Activated CD4-positive, CD25-positive, alpha-beta regulatory T cell treated with anti-CD3 and anti-CD28 coated beads, Interleukin-2, amount 50 U/mL, for 72 hours (primary cell): ENCODE measurements around the gene ATAD2B.
"Not testable (repeated sequence)": the region's sequence is repeated elsewhere in the genome, so short reads cannot be mapped to it uniquely, and the experiment has no call there.

Experiments used
- DNase-seq: peaks from one replicate; pipeline ENCODE4 v3.0.0; 2021

The ATAD2B gene

GRCh38 chr2:23723029-23723428, 203.9 kb downstream of the ATAD2B start:
- DNase-seq: not testable (repeated sequence)

DNA sequence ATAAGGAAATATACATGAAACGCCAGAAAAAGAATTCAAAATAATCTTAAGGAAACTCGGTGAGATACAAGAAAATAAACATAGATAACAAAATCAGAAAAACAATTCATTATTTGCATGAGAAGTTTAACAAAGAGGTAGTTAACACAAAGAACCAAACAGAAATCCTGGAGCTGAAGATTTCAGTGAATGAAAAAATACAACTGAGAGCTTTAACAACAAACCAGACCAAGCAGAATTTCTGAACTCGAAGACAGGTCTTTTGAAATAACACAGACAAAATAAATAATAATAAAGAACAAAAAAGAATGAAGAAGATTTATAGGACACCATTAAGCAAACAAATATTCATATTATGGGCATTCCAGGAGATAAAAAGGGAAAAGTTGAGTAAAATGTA, 204.7 kb downstream of the ATAD2B start:
- no peak for DNase-seq

DNA sequence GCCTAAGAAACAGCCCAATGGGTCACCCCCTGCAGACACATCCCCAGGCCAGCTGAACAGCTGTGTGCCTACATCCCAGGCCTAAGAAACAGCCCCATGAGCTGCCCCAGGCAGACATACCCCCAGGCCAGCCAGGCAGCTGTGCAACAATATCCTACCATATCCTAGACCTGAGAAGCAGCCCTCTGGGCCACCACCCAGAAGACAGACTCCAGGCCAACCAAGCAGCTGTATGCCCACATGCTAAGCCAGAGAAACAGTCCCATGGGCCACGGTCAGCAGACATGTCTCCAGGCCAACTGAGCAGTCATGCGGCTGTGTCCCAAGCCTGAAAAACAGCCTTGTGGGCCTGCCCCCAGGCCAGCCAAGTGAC, 205.5 kb downstream of the ATAD2B start:
- DNase-seq: no peak

DNA sequence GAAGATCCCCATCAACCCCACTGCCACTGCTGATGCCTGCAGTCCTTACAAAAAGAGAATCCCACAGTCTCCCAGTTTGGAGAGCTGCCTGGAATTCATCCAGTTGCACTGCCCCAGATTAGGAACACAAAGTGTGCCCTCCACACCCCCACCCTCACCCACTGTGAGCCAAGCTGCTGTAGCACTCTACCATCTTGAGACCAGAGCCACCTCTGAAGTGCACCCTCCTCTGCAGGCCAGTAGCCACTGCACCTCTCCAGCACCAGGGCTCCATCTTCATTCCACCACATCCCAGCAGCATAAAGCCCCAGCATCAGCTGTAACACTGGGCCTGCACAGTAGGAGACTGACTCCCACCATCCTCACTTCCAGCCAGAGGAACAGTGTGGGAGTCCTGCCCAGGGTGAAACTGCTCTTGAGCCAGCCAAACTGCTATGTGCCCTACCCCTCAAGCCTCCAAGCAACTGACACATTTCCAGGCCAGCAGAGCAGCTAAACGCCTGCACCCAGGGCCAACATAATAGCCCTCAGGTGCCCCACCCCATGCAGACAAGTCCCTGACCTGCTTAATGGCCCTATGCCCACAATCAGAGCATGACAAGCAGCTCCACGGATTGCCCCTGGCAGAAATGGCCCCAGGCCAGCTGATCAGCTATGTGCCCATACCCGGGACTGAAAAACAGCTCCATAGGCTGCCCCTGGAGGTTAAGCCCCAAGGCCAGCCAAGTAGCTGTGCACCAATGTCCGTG, 206.0 kb downstream of the ATAD2B start:
- no peak for DNase-seq

GRCh38 chr2:23719716-23720115, 207.2 kb downstream of the ATAD2B start:
- DNase-seq: no peak

GRCh38 chr2:23718931-23719700, 207.8 kb downstream of the ATAD2B start:
- no peak for DNase-seq

DNA sequence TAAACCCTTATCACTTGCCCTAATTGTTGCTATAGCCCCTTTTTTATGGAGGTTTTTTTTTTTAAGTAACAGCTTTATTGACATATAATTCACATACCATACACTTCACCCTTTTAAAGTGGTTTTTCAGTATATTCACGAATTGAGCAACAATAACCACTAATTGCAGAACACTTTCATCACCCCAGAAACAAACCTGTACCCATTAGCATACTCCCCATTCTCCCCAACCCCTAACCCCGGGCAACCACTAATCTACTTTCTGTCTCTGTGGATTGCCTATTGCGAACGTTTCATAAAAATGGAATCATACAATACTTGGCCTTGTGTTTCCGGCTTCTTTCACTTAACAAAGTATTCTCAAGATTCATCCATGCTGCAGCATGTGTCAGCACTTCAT, 213.6 kb downstream of the ATAD2B start:
- DNase-seq: no peak

GRCh38 chr2:23712756-23713151, 214.2 kb downstream of the ATAD2B start:
- no peak for DNase-seq

DNA sequence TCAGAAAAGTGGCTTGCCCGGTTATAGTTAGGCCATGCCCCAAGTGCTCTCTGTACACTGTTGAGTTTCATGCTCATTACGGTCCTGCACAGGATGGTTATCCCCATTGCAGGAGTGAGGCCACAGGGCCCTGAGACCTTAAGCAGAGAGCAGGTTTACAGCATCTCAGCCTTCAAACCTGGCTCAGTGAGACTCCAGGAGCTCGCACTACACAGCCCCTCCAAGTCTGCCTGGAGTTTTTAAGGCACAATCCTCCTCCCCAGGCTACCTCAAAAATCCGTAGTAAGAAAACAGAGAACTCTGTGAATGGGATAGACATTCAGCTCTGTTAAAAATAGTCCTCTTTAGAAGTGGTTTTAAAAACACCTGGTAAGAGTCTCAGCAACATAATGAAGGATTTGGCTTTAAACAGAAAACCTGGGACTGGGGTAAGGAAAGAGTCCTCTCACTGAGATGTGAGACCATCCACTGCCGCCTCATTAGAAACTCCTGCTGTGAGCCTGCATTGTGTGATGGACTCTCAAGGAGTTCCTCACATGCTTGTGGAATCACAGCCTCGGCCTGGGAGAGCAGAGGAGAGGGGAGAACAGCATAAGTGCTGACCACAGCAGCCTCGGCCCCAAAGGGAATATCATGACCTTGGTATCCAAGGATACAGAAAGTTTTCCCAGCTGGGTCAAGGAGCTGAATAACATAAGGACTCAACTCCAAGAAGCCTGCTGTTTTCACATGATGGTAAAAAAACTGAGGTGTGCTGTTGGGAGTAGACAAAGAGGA, 214.8 kb downstream of the ATAD2B start:
- no peak for DNase-seq

- DNase-seq: no peak
Measured at GRCh38 chr2:23709311-23709710, 217.6 kb downstream of the ATAD2B start.

GRCh38 chr2:23708771-23709170, 218.2 kb downstream of the ATAD2B start:
- DNase-seq: no peak

GRCh38 chr2:23707096-23707495, 219.8 kb downstream of the ATAD2B start:
- no peak for DNase-seq

- DNase-seq: no peak
Measured at GRCh38 chr2:23706613-23707078, 220.3 kb downstream of the ATAD2B start.

DNA sequence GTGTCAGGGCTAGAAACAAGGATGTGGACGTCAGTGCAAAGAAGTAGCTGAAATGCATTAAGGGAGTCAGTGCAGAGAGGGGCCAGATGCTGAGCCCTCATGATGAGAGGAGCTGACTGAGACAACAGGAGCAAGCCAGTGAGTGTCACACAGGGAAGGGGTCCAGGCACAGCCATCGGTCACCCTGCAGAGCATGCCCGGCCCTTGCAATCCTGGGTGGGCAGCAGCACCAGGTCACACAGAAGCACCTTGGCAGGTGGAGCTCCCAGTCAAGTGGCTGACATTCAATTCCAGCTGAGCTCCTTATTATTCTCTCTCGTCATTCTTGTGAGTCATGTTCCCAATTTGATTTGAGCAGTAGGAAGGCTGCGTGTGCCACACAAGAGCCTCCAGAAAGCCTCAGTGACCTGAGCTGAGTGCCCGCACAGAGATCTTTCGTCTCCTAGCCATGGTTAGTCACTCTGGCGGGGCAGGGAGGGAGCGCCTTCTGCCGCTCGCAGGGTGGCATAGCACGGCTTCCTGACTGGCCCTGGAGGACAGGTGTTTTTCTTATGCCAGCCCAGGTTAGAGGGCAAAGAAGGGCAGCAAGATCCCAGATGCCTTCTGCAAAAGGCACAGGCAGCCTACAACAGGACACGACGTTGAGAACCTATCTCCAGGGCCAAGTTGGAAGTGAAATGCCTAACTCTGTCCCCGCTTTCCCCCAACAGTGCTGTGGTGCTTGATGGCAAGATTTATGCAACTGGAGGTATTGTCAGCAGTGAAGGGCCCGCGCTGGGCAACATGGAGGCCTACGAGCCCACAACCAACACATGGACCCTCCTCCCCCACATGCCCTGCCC, 220.9 kb downstream of the ATAD2B start:
- DNase-seq: no peak

DNA sequence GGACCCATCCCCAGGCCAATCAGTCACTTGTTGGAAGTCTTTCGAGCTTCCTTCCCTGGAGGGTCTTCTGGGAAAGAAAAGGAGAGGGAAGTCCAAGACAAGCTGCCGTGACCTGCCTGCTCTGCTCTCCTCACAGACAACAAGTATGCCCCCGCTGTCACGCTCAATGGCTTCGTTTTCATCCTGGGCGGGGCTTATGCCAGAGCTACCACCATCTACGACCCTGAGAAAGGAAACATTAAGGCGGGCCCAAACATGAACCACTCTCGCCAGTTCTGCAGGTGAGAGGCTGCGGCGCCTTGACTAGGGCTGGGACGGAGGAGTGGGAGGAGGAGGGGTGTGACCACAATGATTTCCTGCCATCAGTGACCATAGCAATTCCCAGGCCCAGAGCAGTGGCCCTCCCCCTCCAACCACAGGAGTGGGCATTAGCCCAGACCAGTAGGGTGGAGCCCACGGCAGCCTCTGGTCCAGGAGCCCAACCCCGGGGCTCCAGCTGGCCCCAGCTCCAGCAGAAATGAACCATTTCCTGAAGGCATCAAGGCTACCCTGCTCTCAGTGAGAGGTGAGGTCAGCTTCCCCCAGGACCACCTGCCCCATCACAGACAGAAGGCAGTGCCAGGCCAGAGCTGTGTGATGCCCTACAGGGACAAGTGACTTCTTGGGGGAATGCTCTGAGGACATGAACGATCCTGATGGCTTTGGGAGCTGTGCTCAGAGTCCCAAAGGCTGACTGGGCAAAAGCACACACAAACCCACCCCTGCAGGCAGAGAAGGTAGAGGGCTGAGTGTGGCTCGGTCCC, 223.1 kb downstream of the ATAD2B start:
- no peak for DNase-seq

DNA sequence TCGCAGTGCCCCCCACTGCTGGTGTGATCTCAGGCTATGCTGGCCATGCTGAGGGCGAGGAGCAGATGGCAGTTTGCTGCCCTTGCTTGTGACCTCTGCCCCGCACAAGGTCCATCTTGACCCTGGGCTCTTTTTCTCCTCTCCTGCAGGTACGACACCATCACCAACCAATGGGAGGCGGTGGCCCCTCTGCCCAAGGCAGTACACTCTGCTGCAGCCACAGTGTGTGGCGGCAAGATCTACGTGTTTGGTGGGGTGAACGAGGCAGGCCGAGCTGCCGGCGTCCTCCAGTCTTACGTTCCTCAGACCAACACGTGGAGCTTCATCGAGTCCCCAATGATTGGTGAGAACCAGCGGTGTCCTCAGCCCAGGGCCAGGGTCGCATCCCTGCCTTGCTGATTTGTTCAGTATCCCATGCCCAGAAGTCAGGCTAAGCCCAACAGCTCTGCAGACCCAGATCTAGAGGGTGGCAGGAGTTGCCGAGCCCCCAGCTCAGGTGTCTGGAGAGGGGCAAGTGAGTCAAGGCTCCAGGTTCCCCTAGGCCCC, 223.8 kb downstream of the ATAD2B start:
- DNase-seq: no peak

- DNase-seq: no peak
Measured at GRCh38 chr2:23700627-23701026, 226.3 kb downstream of the ATAD2B start.

DNA sequence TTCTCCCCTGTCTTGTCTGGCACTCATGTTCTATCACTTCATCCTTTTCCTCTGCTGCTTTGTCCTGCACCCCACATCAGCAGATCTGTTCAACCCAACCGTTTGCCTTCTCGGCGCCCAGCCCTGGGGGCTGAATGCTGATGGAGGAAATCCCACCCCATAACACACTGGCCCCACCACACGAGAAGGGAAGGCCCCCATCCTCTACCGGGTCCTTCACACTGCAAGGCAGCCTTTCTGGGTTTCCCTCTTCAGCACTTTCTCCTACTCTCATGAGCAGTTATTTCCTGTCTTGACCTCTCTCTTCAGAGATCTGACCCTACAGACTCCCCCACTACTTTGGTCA, 227.4 kb downstream of the ATAD2B start:
- no peak for DNase-seq

DNA sequence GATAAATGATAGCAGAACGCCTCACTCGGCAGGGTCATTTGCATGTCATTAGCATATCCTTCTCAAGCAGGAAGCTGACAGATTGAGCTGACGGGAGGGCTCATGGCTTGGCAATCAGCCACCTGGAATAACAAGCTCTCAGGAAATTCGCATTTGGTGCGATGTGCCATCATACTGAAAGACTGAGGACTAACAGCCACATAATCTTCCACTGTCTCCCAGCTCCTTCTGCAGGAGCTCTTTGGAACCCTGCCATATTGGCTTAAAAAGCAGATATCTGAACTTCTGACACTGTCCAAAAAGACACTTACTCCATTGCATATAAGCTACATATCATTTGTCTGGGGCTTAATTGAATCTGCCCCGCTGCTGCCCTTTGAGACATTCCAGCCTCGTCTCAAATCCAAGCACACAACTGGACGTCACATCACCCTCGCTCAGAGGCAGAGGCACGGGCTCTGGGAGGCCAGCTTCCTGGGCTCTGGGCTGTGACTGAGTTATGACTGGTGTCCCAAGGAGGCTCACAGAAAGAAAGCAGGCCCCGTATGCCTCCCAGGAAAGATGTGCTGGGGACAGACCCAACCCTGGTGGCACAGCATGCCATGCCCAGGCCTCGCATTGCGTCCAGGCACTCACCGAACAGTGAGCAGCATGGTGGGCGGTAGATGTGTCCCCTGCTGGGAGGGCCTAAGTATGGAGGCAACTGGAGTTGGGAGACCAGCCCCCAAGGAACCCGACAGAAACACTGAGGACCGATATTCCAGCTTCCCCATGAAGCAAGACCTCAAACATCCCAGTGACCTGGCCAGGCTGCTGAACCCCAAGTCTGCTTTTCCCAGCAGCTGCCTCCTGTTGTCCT, 228.0 kb downstream of the ATAD2B start:
- DNase-seq: no peak
